HG02938 (cell line): ENCODE measurements around the gene PVALEF.

ENCODE experiments used
- ATAC-seq: cut with Tn5 transposase; IDR thresholded peaks from one replicate; pipeline ENCODE4 v1.9.1; 2021; ENCODE audit warnings: mild to moderate bottlenecking, moderate library complexity; ENCODE audit not compliant: unreplicated experiment

Gene PVALEF

DNA sequence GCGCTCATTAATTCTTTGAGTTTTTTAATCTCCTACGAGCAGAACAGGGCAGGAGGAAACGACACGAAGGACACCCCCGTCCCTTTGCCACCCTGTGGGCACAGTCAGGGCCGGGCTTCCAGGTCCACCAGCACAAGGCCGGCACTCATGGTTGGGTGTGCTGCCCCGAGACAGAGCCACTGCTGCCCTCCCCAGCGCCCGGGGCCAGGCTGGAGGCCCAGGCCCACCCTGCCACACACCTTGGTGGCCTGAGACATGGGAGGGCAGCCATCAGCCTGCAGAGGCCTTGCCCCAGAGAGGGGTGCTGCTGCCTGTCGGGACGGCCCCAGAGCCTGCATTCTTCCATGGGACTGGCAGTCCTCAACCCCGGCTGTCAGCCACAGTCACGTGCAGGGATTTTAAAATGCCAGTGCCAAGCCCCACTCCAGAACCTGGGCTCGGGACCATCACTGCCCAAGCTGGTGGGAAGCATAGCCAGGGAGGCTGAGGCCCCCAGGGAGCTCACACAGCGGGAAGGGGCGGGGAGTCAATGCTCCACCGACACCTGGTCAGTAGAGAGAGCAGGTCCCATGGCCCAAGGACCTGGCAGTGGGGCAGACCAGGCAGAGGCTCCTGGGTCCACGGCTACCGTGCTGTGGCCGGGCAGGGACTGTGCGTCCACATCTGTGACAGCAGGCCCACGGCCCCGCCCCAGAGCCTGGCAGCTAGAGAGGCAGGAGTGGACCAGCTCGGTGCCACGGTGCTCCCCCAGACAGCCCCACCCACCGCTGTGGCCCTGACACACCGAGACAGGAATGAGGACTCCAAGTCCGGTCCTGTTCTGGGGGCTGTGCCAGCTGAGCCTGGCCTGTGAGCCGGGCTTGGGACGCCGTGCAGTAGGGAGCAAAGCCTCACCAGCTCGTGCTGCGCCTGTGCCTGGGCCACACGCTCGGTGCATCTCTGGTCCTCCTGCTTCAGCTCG lies 29.9 kb downstream of the PVALEF start:
- no peak for ATAC-seq

DNA sequence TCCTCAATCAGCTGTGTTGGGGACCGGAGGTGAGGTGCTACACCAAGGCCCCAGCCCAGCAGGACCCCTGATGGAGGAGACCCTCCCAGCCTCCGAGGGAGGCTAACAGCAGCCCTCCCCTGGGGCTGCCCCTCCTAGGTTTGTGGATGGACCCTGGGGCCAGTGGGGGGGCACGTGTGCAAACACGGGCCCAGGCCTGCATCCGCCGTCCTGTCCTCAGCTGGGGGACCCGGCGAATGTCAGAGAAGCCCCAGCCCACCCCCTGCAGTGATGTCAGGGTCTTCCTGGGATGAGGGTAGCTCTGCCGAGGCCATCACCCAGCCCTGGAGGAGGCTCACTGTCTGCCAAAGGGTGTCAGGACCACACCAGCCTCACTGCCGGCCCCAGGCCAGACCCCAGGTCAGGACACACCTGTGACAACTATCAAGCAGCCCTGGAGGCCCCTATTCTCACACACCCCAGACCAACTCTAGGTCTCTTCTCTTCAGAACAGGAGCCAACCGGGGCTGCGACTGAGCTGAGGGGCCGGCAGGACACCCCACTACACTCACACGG lies 30.7 kb downstream of the PVALEF start:
- no peak for ATAC-seq

DNA sequence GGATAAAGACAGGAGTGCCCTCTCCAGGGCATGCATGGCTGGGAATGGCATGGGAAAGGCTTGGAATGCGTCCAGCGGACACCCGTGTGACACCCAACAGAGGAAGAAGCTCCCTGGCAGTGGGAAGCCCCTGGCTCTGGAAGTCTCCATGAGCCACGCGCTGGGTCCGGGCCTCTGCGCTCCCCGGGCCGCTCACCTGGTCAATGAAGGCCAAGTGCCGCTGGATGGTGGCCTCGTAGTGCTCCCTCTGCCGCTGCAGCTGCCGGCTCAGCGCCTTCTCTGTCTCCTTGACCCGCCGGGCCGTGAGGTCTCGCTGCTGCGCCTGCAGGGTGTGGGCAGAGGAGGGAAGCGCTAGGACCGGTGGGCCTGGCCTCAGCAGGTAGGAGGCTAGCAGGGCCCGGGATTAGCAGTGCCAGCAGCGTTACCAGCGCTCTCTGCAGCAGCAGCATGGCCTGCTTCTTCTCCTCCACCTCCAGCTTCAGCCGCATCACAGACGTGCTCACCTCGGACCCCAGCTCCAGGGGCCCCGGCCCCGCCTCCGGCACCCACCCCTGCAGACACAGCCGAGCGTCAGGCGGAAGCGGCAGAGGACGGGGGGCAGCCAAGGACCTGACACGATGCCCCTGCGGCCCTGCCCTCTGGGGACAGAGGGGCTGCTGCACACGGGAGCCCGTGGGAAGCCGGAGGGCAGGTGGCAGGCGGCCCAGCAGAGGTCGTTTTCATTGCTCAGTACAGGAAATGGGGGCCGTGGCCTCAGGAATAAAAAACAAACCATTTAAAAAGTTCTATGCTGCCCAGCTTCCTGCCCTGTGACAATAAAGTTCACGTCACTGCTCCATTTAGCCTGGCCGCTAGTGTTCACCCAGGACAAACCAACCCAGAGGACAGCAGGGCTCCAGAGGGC lies 31.4 kb downstream of the PVALEF start:
- ATAC-seq, result no peak

- no peak for ATAC-seq
These were observed 32.1 kb downstream of the PVALEF start for GRCh38 chr17:81197409-81197795.

DNA sequence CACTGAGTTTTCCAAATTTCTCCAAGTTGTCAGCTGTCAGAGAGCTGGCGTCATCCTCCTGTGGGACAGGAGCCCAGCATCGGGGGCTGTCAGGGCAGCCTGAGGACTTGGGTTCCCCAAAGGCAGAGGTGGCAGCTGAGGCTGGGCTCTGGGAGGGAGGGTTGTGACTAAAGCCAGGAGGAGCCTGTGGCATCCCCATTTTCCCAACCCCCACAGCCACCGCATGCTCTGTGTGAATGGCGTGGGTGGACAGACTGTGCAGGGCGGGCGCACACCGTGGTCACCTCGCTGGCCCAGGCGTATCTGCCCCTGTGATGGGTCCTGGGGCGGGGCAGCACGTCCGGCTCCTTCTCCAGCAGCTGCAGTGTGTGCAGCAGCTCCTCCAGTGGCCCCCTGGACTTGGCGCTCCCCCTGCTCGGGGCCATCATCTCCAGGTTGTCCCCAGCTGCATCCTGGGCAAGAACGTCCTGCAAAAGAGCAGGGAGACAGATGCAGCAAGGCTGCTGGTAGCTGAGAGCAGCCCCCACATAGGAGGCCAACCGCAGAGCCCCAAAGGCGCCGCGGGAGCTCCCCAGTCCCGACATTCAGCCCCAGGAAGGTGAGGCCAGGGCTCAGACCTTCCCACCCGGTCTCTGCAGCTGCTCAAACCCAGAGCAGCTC lies 32.7 kb downstream of the PVALEF start:
- ATAC-seq, result no peak

- no peak for ATAC-seq
These were observed 33.6 kb downstream of the PVALEF start for GRCh38 chr17:81198826-81199481.

GRCh38 chr17:81199482-81199830 lies 34.1 kb downstream of the PVALEF start:
- no peak for ATAC-seq

GRCh38 chr17:81200201-81200600 lies 34.9 kb downstream of the PVALEF start:
- no peak for ATAC-seq

GRCh38 chr17:81200695-81201580 lies 35.6 kb downstream of the PVALEF start:
- ATAC-seq, result no peak

DNA sequence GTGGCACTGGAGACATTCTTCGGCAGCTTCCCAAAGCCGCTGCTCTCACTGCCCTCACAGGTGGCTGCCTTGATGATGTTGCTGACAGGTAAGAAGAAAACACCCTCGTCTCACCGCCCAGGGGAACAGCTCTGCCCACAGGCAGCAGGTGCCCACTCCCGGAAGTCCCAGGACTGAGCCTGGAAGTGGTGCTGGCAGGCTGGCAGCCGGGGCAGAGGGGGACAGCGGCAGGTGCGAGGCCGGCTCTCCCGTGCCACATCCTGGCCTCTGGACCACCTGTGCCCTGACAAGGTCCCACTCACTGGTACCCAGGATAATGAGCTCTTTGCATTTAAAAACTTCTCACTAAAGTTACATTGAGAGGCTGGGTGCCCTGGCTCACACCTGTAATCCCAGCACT lies 37.0 kb downstream of the PVALEF start:
- no peak for ATAC-seq

- no peak for ATAC-seq
These were observed 37.8 kb downstream of the PVALEF start for GRCh38 chr17:81203136-81203535.

- no peak for ATAC-seq
These were observed 39.3 kb downstream of the PVALEF start for GRCh38 chr17:81204578-81204977.

GRCh38 chr17:81206166-81206565 lies 40.9 kb downstream of the PVALEF start:
- ATAC-seq, result no peak

DNA sequence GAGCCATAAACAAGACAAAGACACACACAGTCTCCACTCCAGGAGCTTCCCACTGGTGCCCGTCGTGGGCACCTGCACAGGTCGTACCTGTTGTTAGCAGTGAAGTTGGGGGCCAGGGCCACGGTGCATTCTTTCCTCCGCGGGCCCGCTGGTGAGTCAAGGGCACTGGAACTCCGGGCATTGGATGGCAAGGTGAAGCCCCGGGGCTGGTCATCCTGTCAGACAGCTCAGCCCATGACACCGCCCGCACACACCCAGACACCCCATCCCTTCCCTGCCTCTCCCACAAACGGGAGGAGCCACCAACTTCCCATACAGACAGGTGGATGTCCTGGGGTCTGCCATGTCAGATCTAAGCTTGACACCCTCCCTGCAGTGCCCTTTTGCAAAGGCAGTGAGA lies 41.4 kb downstream of the PVALEF start:
- ATAC-seq, result no peak

DNA sequence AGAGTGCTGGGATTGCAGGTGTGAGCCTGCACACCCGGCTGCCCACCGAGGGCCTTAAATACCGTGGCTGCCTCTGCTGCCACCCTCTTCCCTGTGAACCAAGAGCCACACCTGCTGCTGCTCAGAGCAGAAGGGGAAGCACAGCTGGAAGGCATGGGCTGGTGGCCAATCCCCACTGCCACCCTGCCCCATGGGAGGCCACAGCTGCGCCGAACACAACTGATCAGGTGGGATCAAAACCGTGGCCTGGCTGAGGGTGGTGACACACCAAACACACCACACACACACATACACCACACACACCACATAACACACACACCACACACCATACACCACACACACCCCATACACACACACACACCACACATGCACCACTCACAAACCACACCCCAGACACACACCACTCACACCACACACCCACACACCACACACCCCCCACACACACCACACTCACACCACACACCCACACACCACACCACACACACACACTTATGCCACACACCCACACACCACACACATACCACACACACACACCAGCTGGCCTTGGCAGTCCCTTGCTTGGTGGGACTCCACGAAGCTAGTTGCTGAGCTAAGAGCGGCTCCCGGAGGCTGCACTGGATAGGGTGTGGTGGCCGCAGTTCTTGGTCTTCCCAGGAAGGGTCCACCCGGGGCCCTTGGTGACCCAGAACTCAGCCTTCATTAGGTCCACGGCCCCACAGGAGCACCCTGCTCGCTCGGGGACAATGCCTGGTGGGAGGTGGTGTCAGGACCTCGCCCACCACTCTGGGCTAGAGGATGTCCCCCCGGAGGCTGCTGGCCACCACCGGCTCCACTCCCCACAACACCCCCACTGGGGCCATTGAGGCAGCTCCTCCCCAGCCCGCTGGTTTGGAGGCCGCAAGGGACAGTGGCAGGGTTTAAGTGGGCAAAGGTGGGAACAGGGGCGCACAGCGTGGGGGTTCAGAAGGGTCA lies 42.6 kb downstream of the PVALEF start:
- ATAC-seq, result no peak

DNA sequence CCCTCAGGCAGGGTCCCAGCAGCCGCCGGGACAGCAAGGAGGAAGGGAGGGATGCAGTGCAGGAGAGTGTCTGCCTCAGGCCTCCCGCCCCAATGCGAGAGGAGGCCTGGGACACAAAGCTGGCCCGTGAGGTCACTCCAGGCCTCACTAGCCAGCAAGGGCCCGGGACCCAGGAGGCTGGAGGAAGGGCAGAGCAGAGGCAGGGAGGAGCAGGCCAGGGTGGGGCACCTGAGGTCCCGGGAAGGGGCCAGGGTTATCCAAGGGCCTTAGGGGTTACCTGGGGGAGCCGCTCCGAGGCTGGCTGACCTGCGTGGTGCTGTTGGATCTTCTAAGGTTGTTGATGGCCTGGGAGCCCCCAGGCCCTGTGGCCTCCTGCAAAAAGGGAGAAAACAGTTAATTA lies 43.3 kb downstream of the PVALEF start:
- ATAC-seq, result no peak

DNA sequence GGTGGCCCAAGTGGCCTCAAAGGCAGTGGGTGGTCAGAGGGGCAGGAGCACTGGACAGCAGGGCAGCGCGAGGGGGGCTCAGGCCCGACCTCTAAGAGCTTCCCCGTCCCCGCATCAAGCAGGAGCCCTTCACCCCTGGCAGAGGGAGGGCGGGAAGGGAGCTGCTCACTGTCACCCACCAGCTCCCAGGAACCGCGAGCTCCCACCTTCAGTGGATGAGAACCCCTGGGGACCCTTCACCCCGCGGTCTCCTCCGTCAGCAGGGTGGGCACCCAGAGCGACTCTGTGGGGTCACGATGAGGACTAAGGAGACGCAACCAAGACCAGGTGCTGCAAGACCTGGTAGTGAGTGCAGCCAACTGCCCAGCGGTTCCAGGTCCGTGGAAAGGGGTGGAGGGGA lies 43.8 kb downstream of the PVALEF start:
- no peak for ATAC-seq

DNA sequence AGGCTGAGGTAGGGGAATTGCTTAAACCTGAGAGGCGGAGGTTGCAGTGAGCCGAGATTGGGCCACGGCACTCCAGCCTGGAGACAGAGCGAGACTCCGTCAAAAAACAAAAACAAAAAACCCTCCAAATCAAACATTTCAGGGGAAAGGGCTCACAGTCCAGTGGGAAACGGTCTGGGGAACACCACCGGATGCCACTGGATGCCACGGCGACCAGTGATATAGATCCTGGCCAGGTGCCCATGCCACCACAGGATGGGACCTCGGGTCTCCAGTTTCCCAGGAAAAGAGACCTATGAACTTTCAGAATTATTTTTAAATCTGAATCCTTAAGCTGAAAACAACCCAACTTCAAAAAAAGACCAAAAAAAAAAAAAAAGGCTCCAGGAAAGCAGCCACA lies 45.2 kb downstream of the PVALEF start:
- ATAC-seq, result no peak
